ENCODE measurements around the gene BRSK2.

Gene BRSK2

DNA sequence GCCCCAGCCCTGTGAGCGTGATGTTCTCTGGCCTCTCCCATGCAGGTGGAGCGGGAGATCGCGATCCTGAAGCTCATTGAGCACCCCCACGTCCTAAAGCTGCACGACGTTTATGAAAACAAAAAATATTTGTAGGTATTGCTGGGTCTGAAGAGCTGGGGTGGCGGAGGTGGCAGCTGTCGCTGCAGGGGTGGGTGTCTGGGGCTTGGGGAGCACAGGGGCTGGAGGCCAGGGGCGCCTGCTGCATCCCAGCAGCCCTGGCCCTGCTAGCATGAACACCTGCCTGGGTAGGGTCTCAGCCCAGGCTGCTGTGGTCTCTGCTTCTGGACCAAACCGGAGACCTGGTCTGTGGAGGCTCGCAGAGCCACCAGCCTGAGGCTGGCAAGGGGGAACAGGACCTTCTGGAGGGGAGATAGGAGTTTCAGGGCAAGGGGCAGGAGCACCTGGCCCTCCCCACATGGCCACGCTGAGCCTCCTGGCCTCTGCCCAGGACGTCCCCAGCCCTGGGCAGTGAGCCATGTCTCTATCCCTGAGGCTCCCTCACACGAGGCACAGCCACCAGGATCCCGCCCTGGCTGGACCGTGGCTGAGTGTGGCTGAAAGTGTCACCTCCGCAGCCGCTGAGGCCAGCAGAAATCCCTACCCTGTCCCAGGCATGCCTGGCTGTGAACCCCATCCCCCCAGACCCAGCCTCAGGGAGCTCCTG is 48.7 kb downstream of the BRSK2 start:
- no peak for DNase-seq

DNA sequence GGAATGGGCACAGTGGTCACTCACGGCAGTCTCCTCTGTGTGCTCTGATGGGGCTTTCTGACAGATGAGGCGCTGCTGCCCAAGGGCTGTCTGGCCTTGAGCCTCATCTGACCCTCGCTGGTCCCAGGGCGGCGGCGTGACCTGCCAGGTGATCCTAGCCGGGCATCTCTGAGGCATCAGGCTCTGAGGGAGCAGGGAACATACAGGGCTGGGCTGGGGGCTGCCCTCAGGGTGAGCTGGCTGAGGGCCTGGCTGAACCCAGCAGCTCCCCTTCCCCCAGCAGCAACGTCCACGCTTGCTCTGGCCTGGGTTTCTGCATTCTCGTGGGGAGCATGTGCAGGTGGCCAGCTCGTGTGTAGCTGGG is 49.2 kb downstream of the BRSK2 start:
- DNase-seq, result no peak

DNA sequence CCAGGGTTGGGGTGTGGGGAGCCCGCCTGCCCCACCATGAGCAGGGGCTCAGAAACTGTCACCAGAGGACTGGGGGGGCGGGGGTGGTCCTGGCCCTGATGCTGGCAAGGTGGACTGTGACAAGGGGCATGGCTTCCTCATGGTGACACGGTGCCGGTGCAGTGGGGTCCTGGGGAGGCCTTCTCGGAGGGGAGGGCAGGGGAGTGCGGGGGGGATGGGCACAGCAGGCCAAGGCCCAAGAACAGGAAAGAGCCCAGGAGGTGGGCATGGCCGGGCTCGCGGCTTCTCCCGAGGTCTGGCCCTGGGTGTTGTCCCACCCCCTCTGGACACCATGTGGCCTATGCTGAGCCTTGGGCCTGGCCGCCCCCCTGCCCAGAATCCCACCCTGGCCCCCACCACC is 49.6 kb downstream of the BRSK2 start:
- DNase-seq, result no peak

DNA sequence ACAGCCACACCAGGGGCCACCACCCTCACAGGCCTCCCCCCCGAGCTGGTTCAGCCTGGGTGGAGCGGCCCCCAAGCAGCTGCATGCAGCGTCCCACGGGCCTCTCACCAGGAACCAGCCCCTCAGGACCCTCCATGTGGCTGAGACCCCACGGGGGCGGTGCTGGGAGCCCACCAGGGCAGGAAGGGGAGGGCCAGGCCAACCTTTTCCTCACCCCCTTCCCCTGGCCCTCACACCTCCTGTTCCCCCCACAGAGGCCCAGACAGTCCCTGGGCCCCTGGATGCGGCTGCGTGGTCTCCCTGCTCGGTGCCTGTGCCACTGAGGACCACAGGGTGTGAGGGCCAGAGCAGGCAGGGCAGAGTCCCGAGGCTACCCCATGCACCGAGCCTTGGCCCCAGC is 50.3 kb downstream of the BRSK2 start:
- DNase-seq, result no peak

DNA sequence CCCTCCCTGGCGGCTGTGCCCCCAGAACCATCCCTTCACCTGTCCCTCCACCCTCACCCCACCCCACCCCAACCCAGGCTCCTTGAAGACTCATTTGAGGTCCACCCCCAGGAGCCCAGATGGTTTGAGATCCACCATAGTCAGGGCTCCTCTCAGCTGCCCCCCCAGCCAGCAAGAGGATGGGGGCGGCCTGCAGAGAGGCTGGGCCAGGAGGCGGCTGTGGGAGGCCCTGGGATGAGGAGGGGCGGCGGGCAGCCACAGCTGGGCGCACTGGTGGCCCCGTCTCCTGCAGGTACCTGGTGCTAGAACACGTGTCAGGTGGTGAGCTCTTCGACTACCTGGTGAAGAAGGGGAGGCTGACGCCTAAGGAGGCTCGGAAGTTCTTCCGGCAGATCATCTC is 50.8 kb downstream of the BRSK2 start:
- no peak for DNase-seq

DNA sequence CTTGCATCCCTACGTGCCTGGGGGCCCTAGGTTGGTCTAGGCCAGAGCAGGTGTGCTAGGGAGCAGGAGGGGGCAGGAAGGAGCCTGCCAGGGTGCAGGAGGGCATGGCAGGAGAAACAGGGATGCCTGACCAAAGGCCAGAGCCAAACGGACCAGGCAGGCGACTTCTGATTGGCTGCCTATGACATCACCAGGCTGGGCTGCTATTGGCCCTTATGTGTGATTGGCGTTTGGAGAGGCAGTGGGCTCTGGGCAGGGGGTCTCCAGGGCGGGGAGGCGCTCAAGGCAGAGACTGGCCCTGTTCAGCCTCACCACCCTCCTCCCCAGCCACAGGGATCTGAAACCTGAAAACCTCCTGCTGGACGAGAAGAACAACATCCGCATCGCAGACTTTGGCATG is 52.4 kb downstream of the BRSK2 start:
- DNase-seq, result no peak

DNA sequence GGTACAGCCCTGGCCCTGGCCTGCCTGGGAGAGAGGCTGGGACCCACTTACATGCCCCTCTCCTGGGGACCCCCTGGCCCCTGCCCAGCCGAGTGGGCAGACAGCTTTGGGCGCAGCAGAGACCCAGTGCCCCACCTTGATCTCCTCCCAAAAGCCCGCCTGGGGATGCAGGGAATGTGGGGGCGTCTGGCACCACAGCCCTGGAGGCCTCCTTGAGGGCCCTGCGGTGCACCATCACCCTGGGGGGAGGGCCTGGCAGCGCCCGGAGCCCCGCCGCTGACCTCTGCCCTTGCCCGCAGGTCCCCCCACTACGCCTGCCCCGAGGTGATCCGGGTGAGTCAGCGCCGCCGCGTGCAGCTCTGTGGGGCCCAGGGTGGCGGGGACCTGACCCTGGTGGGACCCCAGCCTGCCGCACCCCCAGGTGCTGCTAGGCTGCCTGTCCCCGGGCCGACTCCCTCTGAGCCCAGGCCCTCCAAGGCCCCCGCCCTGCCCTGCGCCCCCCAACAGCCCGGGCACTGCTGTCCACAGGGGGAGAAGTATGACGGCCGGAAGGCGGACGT is 53.2 kb downstream of the BRSK2 start:
- no peak for DNase-seq

DNA sequence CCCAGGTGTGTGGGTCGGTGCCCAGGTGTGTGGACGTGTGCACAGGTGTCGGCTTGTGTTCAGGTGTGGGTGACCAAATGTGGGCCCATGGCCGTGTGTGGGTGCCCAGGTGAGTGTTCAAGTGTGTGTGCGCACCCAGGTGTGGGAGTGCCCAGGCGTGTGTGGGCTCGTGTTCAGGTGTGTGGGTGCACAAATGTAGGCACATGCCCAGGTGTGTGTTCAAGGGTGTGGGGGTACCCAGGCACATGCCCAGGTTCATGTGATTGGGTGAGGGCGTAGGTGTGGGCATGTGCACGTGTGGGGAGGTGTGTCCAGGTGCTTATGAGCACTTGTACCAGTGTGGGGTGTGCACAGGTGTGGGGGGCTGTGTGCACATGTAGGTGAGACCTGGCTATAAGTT is 54.0 kb downstream of the BRSK2 start:
- DNase-seq, result no peak

DNA sequence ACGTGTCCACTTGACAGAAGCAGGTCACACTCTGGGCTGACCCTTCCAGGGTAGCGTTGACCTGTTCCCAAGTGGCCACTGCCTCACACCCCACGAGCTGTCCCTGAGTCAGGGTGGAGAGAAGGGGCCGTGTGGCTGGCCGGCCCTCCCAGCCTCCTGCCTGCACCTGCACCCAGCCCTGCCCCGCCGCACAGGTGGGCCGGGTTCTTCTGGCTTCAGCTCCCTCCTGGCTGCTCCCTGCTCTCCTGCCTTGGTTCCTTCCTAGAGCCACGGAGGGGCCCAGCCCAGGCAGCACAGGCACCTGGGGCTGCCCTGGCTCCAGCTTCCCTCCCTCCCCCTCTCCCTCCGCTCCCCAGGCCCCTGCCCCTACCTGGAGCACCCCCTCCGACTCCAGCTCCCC is 54.6 kb downstream of the BRSK2 start:
- DNase-seq, result no peak

DNA sequence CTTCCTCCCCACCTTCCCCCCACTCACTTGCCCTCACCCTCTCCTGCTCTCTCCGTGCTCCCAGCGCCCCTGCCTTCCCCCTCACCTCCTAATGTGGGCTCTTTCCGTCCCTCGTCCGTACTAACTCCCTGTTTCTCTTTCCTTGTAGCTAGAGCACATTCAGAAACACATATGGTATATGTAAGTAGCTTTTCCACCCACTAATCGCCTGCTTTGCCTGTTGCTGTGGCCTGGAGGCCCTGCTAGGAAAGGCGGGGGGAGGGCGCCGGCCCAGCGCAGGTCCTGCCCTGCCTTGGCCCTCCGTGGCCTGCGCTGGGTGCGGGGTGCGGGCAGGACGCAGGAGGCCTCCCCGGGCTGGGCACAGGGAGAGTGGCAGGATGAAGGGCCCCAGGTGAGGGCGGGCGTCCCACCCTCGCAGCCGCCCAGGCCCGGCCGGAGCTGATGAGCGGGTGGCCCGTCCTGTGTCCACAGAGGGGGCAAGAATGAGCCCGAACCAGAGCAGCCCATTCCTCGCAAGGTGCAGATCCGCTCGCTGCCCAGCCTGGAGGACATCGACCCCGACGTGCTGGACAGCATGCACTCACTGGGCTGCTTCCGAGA is 55.2 kb downstream of the BRSK2 start:
- no peak for DNase-seq

DNA sequence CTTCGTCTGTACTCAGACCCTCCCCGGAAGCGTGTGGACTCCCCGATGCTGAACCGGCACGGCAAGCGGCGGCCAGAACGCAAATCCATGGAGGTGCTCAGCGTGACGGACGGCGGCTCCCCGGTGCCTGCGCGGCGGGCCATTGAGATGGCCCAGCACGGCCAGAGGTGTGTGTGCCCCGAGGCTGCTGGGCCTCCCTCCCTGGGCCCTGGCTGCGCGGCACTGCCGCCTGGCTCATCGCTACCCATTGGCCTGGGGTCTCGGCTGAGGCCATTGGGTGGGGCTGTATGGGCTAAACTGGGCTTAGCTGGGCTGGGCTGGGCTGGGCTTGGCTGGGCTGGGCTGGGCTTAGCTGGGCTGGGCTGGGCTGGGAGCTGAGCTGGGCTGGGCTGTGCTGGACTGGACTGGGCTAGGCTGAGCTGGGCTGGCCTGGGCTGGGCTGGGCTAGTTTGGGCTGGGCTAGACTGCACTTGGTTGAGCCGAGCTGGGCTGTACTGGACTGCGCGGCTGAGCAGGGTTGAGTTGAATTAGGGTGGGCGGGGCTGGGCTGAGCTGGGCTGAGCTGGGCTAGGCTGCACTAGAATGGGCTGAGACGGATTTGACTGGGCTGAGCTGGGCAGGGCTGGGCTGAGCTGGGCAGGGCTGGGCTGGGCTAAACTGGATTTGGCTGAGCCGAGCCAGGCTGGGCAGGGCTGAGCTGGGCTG is 56.2 kb downstream of the BRSK2 start:
- DNase-seq, result no peak

DNA sequence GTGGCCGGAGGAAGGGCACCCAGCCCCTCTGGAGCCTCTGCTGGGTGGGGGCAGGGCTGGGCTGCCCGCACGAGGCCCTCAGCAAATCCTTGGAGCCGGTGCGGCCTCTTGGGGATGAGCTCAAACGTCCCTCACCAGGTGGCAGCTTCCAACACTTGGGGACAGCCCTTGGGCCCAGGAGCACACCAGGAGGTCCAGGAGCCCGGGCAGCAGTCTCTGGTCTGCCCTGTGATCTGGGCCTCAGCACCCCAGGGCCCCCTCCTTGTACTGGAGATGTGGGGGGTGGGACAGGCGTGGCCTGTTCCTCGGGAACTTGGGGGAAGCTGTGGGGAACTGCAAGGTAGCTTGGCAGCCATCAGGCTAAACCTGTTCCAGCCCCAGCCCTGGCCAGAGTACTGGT is 56.9 kb downstream of the BRSK2 start:
- DNase-seq, result no peak

DNA sequence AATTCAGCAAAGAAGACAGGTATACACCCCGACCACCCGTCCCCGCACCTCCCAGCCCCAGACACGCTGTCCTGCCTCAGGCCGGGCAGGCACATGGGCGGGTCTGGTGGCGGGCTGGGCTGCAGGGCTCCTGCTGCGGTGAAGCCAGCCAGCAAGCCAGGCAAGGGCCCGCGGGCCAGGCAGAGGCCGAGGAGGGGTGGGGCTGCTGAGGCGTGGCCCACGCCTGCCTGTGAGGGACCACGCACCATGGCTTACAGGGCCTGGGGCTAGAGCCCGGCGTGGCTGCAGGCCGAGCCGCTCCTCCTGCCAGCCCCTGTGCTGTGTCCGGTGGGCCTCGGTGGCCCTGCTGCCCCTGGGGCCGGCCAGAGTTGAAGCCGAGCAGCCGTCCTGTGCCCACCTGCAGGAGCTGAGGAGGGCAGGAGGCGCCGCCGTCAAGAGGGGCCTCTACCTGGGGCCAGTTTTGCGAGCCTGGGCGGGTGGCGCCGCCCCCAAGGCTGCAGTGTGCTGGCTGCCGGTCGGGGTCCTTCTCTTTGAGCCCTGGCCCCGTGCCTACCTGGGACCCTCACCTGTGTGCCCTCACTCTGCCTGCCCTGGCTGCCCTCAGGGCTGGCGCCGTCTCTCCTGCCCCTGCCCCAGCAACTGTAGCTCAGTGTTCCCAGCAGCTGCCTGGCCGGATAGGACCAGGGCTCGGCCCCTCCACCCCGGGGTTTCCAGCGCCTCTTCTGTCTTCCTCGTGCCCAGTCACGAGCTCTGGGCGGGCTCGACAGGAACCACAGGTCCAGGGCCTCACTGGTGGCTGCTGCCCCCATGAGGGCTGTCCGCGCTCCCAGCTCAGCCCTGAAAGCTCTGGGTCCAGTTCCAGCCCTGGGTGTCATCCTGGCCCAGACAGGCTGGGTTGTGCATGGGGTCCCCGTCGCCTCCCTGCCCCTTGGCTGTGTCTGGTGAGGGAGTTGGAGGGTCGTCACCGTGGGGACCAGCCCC is 58.4 kb downstream of the BRSK2 start:
- DNase-seq, result no peak

DNA sequence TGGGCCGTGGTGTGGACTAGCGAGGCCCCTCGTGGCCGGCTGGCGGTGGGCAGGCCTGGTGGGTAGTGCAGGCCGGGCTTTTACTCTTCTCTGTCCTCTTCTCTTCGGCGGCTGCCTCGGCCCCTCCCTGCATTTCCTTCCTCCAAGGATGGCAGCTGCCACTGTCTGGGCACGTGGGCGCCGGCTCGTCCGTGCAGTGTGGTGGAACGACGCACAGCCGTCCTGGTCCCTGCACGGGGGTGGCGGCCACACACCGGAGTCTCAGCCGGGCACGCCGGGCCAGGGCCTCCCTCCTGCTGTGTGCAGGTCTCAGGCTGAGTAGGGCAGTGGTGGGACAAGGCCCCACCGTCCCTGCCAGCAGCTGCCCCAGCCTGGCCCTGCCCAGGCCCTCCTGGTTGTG is 59.1 kb downstream of the BRSK2 start:
- DNase-seq, result no peak

DNA sequence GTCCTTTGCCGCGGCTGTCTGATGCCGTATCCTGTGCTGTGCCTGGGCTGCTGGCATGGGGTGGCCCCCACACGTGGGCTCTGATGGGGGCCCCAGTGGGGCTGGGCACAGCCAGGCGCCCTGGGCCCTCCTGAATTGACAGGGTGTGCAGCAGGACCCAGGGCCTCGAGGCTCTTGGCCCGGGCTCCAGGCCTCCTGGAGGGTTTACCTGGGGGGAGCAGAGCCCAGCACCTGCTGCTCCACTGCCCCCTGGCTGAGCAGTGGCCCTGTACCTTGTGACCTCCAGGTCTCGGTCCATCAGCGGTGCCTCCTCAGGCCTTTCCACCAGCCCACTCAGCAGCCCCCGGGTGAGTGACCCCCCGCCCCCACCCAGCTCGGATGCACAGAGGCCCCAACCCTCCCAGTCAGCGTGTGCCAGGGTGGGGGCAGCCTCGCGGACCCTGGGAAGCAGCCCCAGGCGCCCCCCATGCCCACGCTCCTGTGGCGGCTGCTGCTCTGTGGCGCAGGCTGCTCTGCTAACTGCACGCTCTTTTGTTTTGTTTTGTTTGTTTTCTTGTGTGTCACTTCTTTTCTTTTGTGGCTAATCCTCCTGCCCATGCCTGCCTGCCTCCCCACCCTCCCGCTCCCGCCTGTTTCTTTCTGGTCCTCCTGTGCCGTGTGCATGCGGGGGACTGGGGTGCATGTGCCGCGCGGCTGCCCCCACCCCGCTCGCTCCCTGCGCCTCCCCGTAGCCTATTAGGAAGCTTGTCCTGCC is 59.9 kb downstream of the BRSK2 start:
- DNase-seq, result no peak

DNA sequence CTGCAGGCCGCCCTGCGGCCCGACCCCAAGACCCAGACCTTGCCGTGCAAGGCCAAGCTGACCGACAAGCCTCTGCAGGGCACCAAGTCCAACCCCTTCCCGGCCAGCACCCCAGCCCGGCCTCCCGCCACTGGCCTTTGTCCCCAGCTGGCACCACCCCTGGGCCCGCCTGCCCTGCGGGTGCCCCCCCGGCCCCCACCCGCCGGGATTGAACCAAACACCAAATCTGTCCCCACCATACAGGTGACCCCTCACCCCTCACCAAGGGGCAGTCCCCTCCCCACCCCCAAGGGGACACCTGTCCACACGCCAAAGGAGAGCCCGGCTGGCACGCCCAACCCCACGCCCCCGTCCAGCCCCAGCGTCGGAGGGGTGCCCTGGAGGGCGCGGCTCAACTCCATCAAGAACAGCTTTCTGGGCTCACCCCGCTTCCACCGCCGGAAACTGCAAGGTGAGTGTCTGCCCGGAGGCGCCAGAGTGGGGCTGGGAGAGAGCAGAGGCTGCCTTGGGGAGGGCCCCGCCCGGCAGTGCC is 60.7 kb downstream of the BRSK2 start:
- DNase-seq, result no peak

DNA sequence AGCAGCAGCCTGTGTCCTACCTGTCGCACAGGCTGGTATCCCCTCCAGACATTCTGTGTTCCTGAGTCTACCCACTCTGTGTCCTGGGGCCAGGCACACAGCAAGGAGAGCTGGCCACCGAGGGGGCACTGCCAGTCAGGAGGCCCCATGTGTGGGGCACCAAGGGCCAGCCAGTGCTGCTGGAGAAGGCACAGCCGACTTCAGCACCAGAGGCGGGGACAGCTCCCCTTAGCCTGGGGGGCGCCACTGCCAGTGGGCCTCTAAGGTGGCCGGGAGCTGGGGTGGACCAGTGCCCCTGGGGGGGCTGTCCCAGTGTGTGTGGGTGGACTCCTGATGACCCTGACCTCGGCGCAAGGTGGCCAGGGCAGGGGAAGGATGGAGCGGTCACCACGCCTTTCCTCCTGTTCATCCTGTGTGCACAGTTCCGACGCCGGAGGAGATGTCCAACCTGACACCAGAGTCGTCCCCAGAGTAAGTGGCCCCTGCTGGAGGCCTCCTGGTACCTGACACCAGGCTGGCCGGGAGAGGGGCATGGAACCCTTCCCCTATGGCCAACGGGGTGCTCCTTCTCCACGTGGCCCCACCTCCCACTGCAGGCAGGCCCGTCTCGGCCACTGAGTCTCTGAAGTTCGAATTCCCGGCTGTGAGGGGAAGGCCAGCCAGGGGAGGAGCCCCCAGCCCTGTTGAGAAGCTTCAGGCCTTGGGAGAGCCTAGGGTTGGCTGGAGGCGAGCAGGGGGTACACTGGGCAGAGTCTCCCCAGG is 61.4 kb downstream of the BRSK2 start:
- DNase-seq, result no peak

DNA sequence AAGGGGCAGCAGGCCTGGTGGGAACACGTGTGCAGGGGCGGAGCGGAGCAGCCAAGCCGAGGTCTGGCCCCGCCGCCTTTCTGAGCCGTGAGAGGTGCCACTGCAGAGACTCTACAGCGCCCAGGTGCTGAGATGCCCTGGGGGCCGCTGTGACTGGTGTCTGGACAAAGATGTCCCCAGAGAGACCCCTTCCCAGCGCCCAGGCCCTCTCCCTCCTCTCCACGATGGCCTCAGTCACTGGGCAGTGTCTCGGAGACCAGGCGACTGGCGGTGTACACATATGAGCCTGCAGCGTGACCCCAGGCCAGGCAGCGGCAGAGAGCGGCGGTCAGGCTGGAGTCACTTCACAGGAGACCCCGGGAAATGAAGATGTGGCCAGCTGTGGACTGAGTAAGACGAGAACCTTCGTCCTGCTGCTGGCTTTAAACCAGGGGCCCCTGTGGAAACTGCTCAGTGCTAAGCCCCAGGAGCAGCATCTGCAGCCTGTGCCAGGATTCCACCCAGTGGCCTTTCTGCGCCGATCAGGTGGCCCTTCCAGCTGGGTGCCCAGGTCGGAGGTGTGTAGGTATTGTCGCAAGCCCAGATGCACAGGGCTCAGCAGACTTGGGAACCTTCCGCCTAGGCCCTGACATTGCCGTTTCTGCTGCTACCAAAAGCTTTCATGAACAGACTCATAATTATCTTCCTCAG is 62.2 kb downstream of the BRSK2 start:
- no peak for DNase-seq

DNA sequence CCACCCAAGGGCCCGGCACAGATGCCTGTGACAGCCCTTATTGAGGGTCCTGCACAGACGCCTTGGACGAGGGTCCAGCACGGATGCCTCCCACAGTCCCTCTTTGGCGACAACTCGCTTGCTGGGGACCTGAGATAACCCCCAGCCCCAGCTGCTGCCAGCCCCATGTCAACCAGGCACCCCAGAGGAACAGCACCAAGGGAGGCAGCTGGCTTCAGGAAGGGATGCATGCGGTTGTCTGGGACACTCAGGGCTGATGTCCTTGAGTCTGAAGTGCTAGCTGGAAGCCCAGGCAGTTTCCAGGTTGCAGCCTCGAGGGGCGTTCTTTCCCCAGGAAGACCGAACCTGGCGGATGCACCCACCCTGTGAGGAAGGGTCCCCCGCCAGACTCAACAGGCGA is 63.0 kb downstream of the BRSK2 start:
- DNase-seq, result no peak

DNA sequence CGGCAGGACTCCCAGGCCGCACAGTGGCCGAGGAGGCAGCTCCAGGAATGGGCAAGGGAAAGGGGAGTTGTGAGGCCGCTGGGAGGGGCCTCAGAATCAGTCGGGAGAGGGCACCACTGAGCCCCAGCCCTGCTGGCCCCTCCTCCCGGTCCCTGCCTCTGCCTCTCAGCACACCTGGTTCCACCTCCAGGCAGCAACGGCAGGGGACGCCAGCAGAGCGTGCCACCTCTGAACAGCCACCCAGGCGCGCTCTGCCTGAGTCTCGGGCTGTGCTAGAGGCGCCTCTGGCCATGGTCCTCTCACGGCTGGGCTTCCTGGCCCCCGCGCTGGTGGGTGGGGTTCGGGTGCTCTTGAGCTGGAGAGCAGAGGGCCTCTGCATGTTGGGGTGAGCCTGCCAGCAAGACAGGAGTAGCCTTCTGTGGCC is 63.9 kb downstream of the BRSK2 start:
- DNase-seq, result peak; percentile 41

DNA sequence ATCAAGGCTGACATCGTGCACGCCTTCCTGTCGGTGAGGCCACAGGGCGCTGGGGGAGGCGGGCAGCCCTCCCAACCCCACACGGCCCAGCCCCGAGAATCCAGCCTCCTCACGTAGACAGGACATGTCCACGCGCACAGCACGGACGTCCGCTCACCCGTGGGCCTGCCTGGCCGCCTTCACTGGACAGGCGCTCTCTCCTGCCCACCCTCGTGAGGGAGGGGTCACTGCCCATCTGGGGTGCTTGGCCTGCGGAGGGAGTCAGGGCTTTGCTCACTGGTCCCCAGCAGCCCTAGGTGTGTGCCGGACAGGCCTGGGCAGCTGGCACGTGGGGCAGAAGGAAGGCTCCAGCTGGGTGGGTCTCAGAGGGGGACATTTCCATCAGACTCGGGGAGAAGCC is 64.8 kb downstream of the BRSK2 start:
- no peak for DNase-seq
